Gastrocnemius medialis (tissue), 4 donors: Measurements from ENCODE around the gene TAOK3.

Experiments
- POLR2A ChIP-seq, 2 donors: fragments of 450-650 bp; IDR thresholded peaks; one replicate each; pipeline ENCODE4 v1.6.1; 2017; ENCODE audit warnings: antibody characterized with exemption in 2 of 2, mild to moderate bottlenecking in 2 of 2, moderate library complexity in 2 of 2
- TF ChIP-seq, protein P1 (sequence below), 5 experiments: fragments of 450-650 bp in 3 of 5; fragments of 200-600 bp in 2 of 5; sonication (generic) in 2 of 5; IDR thresholded peaks in 4 of 5; conservative IDR thresholded peaks in 1 of 5; 1 replicate in 4 of 5; 2 replicates in 1 of 5; pipeline ENCODE4 v1.5.1; 2016 to 2019; ENCODE audit warnings: antibody characterized with exemption in 5 of 5, mild to moderate bottlenecking in 3 of 5, moderate library complexity in 3 of 5

DNA sequence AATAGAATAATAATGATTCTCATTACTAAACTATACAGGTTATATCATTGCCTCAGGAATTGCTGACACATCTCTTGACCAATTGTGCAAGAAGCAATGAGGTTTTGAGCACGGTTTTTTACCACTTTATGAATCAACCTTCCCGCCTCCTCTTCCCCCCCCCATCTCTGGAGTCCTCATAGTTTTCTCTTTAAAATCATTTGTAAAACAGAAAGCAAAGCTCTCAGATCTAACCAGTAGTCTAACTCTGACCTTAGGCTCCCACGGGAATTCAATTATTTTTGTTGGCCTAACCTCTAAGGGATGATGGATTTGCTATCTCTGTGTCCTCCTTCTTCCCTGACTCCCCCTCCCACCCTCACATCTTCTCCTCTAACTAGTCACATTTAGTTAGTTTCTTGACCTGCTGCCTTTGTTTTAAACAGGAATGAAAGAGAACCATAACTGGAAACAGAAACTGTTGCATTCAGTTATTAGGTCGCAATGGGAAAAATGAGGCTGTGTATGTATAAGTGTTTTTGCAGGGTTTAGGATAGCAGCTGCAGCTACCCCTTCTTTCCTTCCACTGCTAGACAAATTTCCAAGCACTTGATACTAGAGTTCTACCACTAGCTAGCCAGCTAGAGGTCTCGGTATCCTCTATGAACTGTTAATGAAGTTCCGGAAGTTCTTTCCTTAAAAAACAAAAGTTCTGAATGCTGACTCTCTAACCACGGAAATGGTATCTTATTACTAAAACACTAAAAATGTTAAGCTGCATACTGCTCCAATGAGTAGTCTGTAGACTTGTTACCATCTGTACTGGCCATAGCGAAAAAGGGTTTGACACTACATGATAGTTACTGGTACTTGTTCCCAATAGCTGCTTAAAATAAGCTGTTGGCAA lies 65.4 kb downstream of the TAOK3 start:
- TF ChIP-seq, protein P1, sequence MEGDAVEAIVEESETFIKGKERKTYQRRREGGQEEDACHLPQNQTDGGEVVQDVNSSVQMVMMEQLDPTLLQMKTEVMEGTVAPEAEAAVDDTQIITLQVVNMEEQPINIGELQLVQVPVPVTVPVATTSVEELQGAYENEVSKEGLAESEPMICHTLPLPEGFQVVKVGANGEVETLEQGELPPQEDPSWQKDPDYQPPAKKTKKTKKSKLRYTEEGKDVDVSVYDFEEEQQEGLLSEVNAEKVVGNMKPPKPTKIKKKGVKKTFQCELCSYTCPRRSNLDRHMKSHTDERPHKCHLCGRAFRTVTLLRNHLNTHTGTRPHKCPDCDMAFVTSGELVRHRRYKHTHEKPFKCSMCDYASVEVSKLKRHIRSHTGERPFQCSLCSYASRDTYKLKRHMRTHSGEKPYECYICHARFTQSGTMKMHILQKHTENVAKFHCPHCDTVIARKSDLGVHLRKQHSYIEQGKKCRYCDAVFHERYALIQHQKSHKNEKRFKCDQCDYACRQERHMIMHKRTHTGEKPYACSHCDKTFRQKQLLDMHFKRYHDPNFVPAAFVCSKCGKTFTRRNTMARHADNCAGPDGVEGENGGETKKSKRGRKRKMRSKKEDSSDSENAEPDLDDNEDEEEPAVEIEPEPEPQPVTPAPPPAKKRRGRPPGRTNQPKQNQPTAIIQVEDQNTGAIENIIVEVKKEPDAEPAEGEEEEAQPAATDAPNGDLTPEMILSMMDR (IDR thresholded peaks at IDR 0.05 in 4 of 5, conservative IDR thresholded peaks at IDR 0.05 in 1 of 5) = no peak
- no peak for TF ChIP-seq POLR2A (IDR thresholded peaks at IDR 0.05)
